SK-N-MC (cell line): ENCODE data around the gene L3MBTL4.

Experiments used
- DNase-seq: peaks from one replicate; pipeline ENCODE4 v3.0.0-alpha.2; 2011; ENCODE audit warnings: low read depth, low spot score
- H3K27ac ChIP-seq: fragments of 200-600 bp; sonication (generic); 2 replicates; pipeline ENCODE4 v1.5.1; 2016; ENCODE audit warnings: mixed run types
- H3K36me3 ChIP-seq: fragments of 200-600 bp; sonication (generic); 2 replicates; pipeline ENCODE4 v1.6.1; 2017; ENCODE audit warnings: antibody characterized with exemption, low read length, mixed read lengths; ENCODE audit not compliant: insufficient read depth
- H3K4me3 ChIP-seq: fragments of 200-600 bp; sonication (generic); 2 replicates; pipeline ENCODE4 v1.5.1; 2016
- H3K9ac ChIP-seq: fragments of 200-600 bp; sonication (generic); 2 replicates; pipeline ENCODE4 v1.8.0; 2017; ENCODE audit warnings: mixed run types, mixed read lengths; ENCODE audit not compliant: insufficient read length
- H3K9me3 ChIP-seq: fragments of 200-600 bp; sonication (generic); 2 replicates; pipeline ENCODE4 v1.6.1; 2017; ENCODE audit warnings: low read depth, mild to moderate bottlenecking, antibody characterized with exemption, low read length, moderate library complexity, mixed read lengths
- EZH2 ChIP-seq: fragments of 200-600 bp; sonication (generic); IDR thresholded peaks from one replicate; pipeline ENCODE4 v1.6.1; 2017; ENCODE audit warnings: antibody characterized with exemption
- FOXP2 ChIP-seq: optimal IDR thresholded peaks from 2 replicates; pipeline ENCODE3; 2011; ENCODE audit warnings: mild to moderate bottlenecking, moderate library complexity; ENCODE audit not compliant: insufficient read depth; ENCODE audit errors: extremely low read length, control extremely low read depth
- POLR2AphosphoS5 ChIP-seq: IDR thresholded peaks from 2 replicates; pipeline ENCODE4 v1.6.1; 2012; ENCODE audit warnings: mild to moderate bottlenecking, low read depth, low read length, borderline replicate concordance

L3MBTL4 gene

DNA sequence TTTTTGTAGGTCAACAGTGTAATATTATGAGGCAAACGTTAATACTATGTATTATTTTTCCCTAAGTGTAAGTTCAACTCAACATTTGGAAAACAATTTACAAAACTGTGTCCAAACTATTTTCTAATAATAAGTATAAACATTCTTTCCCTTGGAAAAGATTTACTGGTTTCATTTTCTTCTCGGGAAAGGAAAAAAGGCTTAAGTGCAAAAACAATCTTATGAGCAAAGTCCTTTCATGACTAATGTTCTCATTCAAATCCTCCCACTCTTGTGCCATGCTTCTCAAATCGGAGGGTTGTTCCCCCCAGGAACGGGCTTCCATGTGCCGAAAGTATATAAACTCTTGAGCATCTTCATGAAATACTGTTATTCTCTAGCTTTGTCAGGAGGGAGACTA, 19.8 kb upstream of the L3MBTL4 start:
- TF ChIP-seq POLR2AphosphoS5 (no peak), FOXP2 (no peak)
- no peaks in the 10 kb centered on the region for H3K9me3 ChIP-seq
- H3K4me3 ChIP-seq: no peak overlapping the region
- H3K27ac ChIP-seq: no peak overlapping the region
- H3K36me3 ChIP-seq: no peaks in the 10 kb centered on the region
- H3K9ac ChIP-seq: no peak overlapping the region
- DNase-seq: no peak

DNA sequence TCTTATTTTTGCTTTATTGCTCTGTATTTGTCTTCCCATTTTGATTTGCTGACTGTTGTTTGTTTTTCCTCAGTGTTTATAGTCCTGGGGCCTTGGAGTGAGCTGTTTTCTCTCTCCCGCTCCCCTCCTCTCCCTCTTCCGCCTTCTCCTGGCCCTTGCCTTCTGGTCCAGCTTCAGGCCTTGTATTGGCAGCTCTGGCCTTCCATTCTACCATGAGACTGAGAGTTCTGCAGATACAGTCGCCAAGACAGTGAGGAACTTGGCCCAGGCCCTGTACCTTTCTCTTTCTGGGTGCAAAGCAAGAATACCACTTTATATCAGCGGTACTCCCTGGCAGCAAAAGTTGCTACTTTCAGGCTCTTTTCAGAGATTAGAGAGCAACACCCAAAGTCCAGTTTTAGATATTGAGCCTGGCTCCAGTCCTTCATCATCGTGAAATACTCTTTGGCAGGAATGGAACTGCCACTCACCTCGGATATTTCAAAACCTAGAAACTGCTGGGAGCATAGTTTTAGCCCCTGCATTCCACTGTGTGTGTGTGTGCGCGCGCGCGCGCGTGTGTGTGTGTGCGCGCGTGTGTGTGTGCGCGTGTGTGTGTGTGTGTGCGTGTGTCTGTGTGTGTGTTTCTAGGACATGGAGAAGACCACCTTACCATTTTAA, 17.1 kb upstream of the L3MBTL4 start:
- H3K9me3 ChIP-seq: no peaks in the 10 kb centered on the region
- no peak overlapping the region for H3K4me3 ChIP-seq
- no peak overlapping the region for H3K9ac ChIP-seq
- no peak for TF ChIP-seq EZH2
- no peak for TF ChIP-seq FOXP2
- no peak for TF ChIP-seq POLR2AphosphoS5
- H3K27ac ChIP-seq: no peak overlapping the region
- no peaks in the 10 kb centered on the region for H3K36me3 ChIP-seq
- DNase-seq: no peak

- no peaks in the 10 kb centered on the region for H3K36me3 ChIP-seq
- TF ChIP-seq FOXP2 (no peak), POLR2AphosphoS5 (no peak), EZH2 (no peak)
- no peak overlapping the region for H3K4me3 ChIP-seq
- no peak overlapping the region for H3K27ac ChIP-seq
- no peaks in the 10 kb centered on the region for H3K9me3 ChIP-seq
- no peak overlapping the region for H3K9ac ChIP-seq
- no peak for DNase-seq
These were observed 14.2 kb upstream of the L3MBTL4 start for GRCh38 chr18:6428851-6429395.

- H3K4me3 ChIP-seq: no peak overlapping the region
- no peak overlapping the region for H3K27ac ChIP-seq
- no peak overlapping the region for H3K9ac ChIP-seq
- no peak for TF ChIP-seq POLR2AphosphoS5
- TF ChIP-seq EZH2: no peak
- TF ChIP-seq FOXP2: no peak
- no peaks in the 10 kb centered on the region for H3K36me3 ChIP-seq
- DNase-seq: no peak
- no peaks in the 10 kb centered on the region for H3K9me3 ChIP-seq
These were observed 12.6 kb upstream of the L3MBTL4 start for GRCh38 chr18:6427286-6427685.

- TF ChIP-seq POLR2AphosphoS5 (no peak), FOXP2 (no peak), EZH2 (no peak)
- DNase-seq: no peak
- no peak overlapping the region for H3K9ac ChIP-seq
These were observed 8.6 kb upstream of the L3MBTL4 start for GRCh38 chr18:6423289-6423688.

DNA sequence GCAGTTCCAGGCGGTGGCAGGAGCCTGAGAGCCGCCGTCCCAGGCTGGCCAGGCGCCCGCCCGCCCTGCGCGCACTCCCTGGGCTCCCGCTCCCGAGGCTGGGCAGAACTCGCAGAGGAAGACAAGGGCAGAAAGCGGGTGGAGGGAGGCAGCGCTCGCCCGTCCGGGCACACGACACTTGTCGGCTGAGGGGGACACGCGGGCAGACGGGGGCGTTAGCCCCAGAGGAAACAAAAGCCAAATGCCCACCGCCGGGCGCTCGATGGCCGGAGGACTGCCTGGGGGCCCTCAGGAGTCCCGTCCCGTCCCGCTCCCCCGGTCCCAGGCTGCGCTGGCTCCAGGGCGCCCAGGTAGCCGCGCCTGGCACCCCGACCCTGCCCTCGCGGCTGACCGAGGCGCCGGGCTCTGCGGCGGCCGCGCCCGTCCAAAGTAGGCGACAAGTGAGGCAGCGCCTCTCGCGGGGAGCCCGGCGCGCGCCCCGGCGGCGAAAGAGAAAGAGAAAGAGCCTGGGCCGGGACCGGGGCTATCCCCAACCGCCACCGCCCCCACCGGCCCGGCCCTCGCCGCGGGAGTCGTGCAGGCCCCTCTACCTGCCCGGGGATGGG, 491 bp downstream of the L3MBTL4 start:
- H3K27ac ChIP-seq: no peak overlapping the region
- no peak for TF ChIP-seq FOXP2
- TF ChIP-seq EZH2: no peak
- TF ChIP-seq POLR2AphosphoS5: no peak
- no peaks in the 10 kb centered on the region for H3K9me3 ChIP-seq
- peak overlapping the region; percentile 84 for H3K4me3 ChIP-seq
- H3K9ac ChIP-seq: peak overlapping the region; percentile 52
- H3K36me3 ChIP-seq: no peaks in the 10 kb centered on the region
- DNase-seq: no peak

More at GRCh38 chr18:6423289-6423688, 8.6 kb upstream of the L3MBTL4 start:
- H3K4me3 ChIP-seq: no peak overlapping the region
- no peaks in the 10 kb centered on the region for H3K9me3 ChIP-seq
- no peak overlapping the region for H3K27ac ChIP-seq
- H3K36me3 ChIP-seq: no peaks in the 10 kb centered on the region

DNA sequence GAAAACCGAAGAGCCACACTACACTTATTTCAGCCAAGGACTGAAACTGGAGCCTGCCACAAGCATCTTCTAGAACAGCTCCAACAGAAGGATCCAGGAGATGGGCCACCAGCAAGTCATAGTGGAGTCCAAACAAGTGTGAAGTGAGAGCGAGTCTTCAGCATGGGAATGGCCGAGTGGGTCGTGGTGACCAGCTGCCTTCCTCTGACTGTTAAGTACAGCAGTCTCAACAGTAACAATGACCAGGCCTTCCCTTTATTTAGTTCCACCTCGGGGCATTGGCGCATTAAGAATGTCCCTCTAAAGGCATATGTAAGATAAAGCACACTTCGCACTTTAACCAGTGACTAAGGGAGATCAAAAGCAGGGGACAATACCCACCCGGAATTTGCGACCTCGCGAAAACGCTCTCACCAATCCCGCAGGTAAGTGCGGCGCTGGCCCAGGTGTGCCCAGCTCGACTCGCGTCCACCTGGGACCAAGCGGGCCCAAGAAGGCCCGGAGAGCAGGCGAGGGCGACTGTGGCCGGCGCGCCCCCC, 1.1 kb downstream of the L3MBTL4 start:
- Histone ChIP-seq H3K4me3 (peak overlapping the region; percentile 84), H3K9ac (no peak overlapping the region), H3K9me3 (no peaks in the 10 kb centered on the region), H3K27ac (no peak overlapping the region), H3K36me3 (no peaks in the 10 kb centered on the region)
- TF ChIP-seq POLR2AphosphoS5 (no peak), FOXP2 (no peak), EZH2 (no peak)
- no peak for DNase-seq

- H3K36me3 ChIP-seq: no peaks in the 10 kb centered on the region
- H3K27ac ChIP-seq: no peak overlapping the region
- no peak overlapping the region for H3K9ac ChIP-seq
- DNase-seq: no peak
- H3K4me3 ChIP-seq: peak overlapping the region; percentile 84
- TF ChIP-seq POLR2AphosphoS5: no peak
- no peak for TF ChIP-seq FOXP2
- TF ChIP-seq EZH2: no peak
- no peaks in the 10 kb centered on the region for H3K9me3 ChIP-seq
These were observed 1.7 kb downstream of the L3MBTL4 start for GRCh38 chr18:6412933-6413472.
